ENCODE data around the gene VARS1. TPM values are rescaled to one million over a fixed set of nuclear protein-coding genes. Genes with fewer than 3 reads are reported as not detected.
A peak's percentile ranks its signal among the peaks of the same experiment; 100 is the strongest.

The VARS1 gene
- total and polyA plus RNA-seq, 2 donors from 2014 or later = 30.3 to 79.0 TPM

DNA sequence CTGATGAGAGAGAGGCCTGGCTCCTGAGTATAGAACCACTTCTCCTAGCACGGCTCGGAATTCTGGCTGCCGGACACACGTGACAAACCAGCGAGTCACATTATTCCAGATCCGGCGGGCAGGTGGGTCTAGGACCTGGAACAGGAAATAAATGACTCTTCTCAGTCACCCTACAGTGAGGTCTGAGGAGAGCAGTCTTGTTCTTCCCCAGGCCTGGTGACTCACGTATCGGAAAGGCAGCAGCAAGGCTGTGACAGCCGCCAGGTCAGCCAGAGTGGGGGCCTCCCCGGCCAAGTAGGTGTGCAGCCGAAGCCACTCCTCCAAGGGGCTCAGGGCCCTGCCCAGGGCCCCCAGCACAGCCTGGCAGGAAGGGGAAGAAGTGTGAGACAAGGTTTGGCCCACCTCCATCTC is 2.8 kb downstream of the VARS1 start:
- no peaks in the 10 kb centered on the region for H3K9me3 ChIP-seq (ENCODE audit: control insufficient read depth in 2 of 3, insufficient read depth in 1 of 3, low read length in 3 of 3)
- H3K36me3 ChIP-seq (ENCODE audit: control insufficient read depth in 2 of 3, insufficient read depth in 3 of 3, low read length in 3 of 3) = no peaks in the 10 kb centered on the region
- no peaks in the 10 kb centered on the region for H3K27me3 ChIP-seq (ENCODE audit: control insufficient read depth, insufficient read depth, low read length)
- intact Hi-C loops (cut with DNase I) = no loop called here
- no peak for FAIRE-seq
- peaks cover 0 to 5% (median 0%) of the 10 kb centered on the region in 3 donors for H3K4me1 ChIP-seq (ENCODE audit: control insufficient read depth in 2 of 3, insufficient read depth in 2 of 3, low read depth in 1 of 3, low read length in 3 of 3)
- H3K9ac ChIP-seq (ENCODE audit: low read length in 3 of 3) = no peak overlapping the region
- H3K27ac ChIP-seq (ENCODE audit: low read depth in 2 of 2, low read length in 2 of 2) = no peak overlapping the region
- H3K4me3 ChIP-seq (ENCODE audit: low read length in 3 of 3) = no peak overlapping the region
- peak in 1 of 5 donors; percentile 85 for DNase-seq
- TF ChIP-seq, protein P1, sequence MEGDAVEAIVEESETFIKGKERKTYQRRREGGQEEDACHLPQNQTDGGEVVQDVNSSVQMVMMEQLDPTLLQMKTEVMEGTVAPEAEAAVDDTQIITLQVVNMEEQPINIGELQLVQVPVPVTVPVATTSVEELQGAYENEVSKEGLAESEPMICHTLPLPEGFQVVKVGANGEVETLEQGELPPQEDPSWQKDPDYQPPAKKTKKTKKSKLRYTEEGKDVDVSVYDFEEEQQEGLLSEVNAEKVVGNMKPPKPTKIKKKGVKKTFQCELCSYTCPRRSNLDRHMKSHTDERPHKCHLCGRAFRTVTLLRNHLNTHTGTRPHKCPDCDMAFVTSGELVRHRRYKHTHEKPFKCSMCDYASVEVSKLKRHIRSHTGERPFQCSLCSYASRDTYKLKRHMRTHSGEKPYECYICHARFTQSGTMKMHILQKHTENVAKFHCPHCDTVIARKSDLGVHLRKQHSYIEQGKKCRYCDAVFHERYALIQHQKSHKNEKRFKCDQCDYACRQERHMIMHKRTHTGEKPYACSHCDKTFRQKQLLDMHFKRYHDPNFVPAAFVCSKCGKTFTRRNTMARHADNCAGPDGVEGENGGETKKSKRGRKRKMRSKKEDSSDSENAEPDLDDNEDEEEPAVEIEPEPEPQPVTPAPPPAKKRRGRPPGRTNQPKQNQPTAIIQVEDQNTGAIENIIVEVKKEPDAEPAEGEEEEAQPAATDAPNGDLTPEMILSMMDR (IDR thresholded peaks at IDR 0.05; ENCODE audit: borderline replicate concordance, extremely low read depth, insufficient read depth) = no peak

DNA sequence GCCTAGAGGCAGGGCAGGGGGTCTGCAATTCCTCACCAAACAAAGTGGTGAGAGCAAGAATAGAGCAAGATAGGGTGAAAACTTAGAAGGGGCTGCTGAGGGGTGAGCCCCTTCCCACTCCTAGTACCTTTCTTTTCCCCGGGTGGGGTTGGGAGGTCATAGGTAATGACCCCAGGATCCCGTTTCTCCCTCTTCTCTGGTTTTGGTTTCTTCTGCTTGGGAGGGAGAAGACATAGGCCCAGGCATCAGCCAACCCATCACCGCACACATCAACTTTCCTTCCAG is 3.5 kb downstream of the VARS1 start:
- FAIRE-seq = no peak
- no peak overlapping the region for H3K4me3 ChIP-seq (ENCODE audit: low read length in 3 of 3)
- no peak for DNase-seq
- H3K27me3 ChIP-seq (ENCODE audit: control insufficient read depth, insufficient read depth, low read length) = no peaks in the 10 kb centered on the region
- peaks cover 0 to 5% (median 0%) of the 10 kb centered on the region in 3 donors for H3K4me1 ChIP-seq (ENCODE audit: control insufficient read depth in 2 of 3, insufficient read depth in 2 of 3, low read depth in 1 of 3, low read length in 3 of 3)
- intact Hi-C loops (cut with DNase I) = no loop called here
- H3K9ac ChIP-seq (ENCODE audit: low read length in 3 of 3) = no peak overlapping the region
- no peaks in the 10 kb centered on the region for H3K36me3 ChIP-seq (ENCODE audit: control insufficient read depth in 2 of 3, insufficient read depth in 3 of 3, low read length in 3 of 3)
- TF ChIP-seq, protein P1 (IDR thresholded peaks at IDR 0.05; ENCODE audit: borderline replicate concordance, extremely low read depth, insufficient read depth) = no peak
- no peaks in the 10 kb centered on the region for H3K9me3 ChIP-seq (ENCODE audit: control insufficient read depth in 2 of 3, insufficient read depth in 1 of 3, low read length in 3 of 3)
- no peak overlapping the region for H3K27ac ChIP-seq (ENCODE audit: low read depth in 2 of 2, low read length in 2 of 2)

DNA sequence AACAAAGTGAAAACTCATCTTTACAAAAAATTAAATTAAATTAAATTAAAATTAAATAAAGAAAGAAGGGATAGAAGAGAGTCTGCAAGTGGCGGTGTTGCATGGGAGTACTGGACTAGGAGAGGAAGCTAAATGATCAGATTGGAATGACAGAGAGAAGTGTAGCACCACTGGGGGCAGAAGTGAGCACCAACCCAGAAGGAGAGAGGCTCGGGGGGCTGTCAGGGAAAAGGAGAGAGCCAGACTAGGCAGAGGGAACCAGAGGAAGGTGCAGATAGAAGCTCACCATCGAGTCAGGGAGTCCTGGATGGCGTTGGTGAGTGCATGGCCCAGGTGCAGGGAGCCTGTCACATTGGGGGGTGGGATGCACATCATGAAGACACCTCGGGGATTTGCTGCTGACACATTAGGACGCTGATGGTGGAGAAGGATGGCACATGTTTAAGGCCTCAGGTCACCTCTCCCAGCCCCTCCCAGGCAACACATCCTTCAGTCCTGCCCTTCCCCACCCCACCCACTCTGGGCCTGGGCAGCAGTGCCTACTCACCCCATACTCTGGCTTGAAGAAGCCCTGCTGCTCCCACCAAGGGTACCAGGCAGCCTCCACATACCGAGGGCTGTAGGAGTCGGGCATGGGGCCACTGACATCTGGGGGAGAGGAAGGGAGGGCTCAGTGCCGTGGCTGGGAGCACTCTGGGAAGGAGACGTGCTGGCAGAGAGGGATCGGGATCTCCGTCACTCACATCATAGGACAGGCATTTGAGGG is 4.0 kb downstream of the VARS1 start:
- Histone ChIP-seq H3K27ac (ENCODE audit: low read depth in 2 of 2, low read length in 2 of 2) (no peak overlapping the region), H3K9ac (ENCODE audit: low read length in 3 of 3) (no peak overlapping the region), H3K4me1 (ENCODE audit: control insufficient read depth in 2 of 3, insufficient read depth in 2 of 3, low read depth in 1 of 3, low read length in 3 of 3) (peaks cover 0 to 5% (median 0%) of the 10 kb centered on the region in 3 donors), H3K36me3 (ENCODE audit: control insufficient read depth in 2 of 3, insufficient read depth in 3 of 3, low read length in 3 of 3) (no peaks in the 10 kb centered on the region), H3K9me3 (ENCODE audit: control insufficient read depth in 2 of 3, insufficient read depth in 1 of 3, low read length in 3 of 3) (no peaks in the 10 kb centered on the region), H3K27me3 (ENCODE audit: control insufficient read depth, insufficient read depth, low read length) (no peaks in the 10 kb centered on the region), H3K4me3 (ENCODE audit: low read length in 3 of 3) (no peak overlapping the region)
- intact Hi-C loops (cut with DNase I) = no loop called here
- TF ChIP-seq, protein P1 (IDR thresholded peaks at IDR 0.05; ENCODE audit: borderline replicate concordance, extremely low read depth, insufficient read depth) = peak; percentile 46
- FAIRE-seq = no peak
- DNase-seq = peak in 4 of 5 donors; percentile 71 to 85 (median 80)
